ENCODE results near the gene LPP.

DNA sequence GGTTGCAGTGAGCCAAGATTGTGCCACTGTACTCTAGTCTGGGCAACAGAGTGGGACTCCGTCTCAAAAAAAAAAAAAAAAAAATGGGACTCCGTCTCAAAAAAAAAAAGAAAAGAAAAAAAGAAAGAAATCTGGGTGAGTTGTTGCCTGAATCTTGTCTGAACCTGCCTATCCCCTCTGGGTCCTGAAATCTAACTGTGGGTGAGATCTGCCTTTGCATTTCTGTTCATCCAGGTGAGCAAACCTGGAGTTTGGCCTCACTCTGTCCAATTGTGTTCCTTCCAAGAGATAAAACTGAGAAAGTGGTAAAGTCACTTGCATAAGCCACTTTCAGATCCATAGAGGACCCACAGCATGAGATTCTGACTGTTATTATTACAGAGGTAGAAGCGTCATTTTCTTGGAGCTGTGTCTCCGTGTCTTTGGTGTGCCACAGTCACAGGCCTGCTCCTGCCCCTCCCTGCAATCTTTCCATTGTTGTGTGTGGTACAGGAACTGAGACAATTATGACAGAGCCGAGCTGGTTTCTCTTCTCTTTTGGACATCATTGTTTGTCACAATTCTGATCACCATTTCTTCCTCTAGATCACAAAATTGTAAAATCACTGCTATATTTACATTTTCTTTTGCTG lies 235.9 kb downstream of the LPP start:
- no peak for TF ChIP-seq POLR2A (IDR thresholded peaks at IDR 0.05; ENCODE audit: low read depth, low read length)
- no peak for TF ChIP-seq POLR2AphosphoS5 (IDR thresholded peaks at IDR 0.05; ENCODE audit: low read depth, low read length)
- no peak for TF ChIP-seq POU2F2 (IDR thresholded peaks at IDR 0.05; ENCODE audit: low read depth, low read length)

Data from GM12891 (cell line).